Measurements from ENCODE around the gene ZNF277. TPM values are rescaled to one million over a fixed set of nuclear protein-coding genes. Genes with fewer than 3 reads are reported as not detected.

The ZNF277 gene
- total RNA-seq, 3 donors from 2014 or later = 16.8 to 26.9 (median 22.0) TPM

DNA sequence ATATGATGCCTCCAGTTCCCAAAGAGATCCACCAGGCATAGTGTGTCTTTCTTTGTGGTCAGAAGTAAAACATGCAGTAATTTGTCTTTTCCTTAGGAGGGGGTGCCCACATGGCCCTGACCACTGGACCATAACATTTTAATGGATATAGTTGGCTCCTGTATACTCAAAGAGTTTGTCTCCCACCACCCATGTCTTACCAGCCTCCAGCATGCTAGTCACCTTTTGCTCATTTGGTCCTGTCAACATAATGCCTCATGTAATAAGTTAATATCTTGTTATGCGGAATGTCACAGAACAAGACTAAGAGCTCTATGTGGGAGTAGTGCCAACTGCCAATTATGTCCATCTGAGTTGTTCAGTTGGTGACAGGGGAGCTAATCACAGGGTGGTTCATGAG is 160.4 kb downstream of the ZNF277 start:
- H3K9me3 ChIP-seq = no peaks in the 10 kb centered on the region
- no peaks in the 10 kb centered on the region for H3K4me1 ChIP-seq (ENCODE audit: low read depth)
- intact Hi-C loops (cut with DNase I, micrococcal nuclease) = no loop called here
- no peak for DNase-seq
- TF ChIP-seq, protein P1, sequence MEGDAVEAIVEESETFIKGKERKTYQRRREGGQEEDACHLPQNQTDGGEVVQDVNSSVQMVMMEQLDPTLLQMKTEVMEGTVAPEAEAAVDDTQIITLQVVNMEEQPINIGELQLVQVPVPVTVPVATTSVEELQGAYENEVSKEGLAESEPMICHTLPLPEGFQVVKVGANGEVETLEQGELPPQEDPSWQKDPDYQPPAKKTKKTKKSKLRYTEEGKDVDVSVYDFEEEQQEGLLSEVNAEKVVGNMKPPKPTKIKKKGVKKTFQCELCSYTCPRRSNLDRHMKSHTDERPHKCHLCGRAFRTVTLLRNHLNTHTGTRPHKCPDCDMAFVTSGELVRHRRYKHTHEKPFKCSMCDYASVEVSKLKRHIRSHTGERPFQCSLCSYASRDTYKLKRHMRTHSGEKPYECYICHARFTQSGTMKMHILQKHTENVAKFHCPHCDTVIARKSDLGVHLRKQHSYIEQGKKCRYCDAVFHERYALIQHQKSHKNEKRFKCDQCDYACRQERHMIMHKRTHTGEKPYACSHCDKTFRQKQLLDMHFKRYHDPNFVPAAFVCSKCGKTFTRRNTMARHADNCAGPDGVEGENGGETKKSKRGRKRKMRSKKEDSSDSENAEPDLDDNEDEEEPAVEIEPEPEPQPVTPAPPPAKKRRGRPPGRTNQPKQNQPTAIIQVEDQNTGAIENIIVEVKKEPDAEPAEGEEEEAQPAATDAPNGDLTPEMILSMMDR (IDR thresholded peaks at IDR 0.05) = no peak
- ATAC-seq = no peak
- no peaks in the 10 kb centered on the region for H3K36me3 ChIP-seq (ENCODE audit: low read depth)
- H3K4me3 ChIP-seq = no peak overlapping the region

- TF ChIP-seq, protein P1 (IDR thresholded peaks at IDR 0.05) = no peak
- peak; percentile 42 for ATAC-seq
These were observed 163.9 kb downstream of the ZNF277 start for GRCh38 chr7:112370436-112370835.

GRCh38 chr7:112371701-112372100 is 165.2 kb downstream of the ZNF277 start:
- Histone ChIP-seq H3K9me3 (no peaks in the 10 kb centered on the region), H3K4me3 (no peak overlapping the region), H3K36me3 (ENCODE audit: low read depth) (no peaks in the 10 kb centered on the region), H3K4me1 (ENCODE audit: low read depth) (no peaks in the 10 kb centered on the region)
- no peak for DNase-seq
- intact Hi-C loops (cut with DNase I, micrococcal nuclease) = no loop called here
- TF ChIP-seq, protein P1 (IDR thresholded peaks at IDR 0.05) = no peak
- ATAC-seq = no peak

More at GRCh38 chr7:112370436-112370835, 163.9 kb downstream of the ZNF277 start:
- Histone ChIP-seq H3K4me3 (no peak overlapping the region), H3K36me3 (ENCODE audit: low read depth) (no peaks in the 10 kb centered on the region), H3K9me3 (no peaks in the 10 kb centered on the region), H3K4me1 (ENCODE audit: low read depth) (no peaks in the 10 kb centered on the region)
- peak in 1 of 3 donors; percentile 57 for DNase-seq
- intact Hi-C loops (cut with DNase I, micrococcal nuclease) = no loop called here

DNA sequence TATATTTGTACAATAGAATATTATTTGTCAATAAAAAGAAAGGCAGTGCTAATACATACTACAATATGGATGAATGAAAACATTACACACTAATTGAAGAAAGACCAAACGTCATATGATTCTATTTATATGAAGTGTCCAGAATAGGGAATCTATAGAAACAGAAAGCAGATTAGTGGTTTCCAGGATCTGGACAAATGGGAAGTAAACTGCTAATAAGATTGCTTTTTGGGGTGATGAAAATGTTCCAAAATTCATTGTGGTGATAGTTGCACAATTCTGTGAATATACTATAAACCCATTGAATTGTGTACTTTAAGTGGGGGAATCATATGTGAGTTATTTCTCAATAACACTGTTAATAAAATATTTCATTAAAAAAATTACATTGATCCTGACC is 165.6 kb downstream of the ZNF277 start:
- H3K4me3 ChIP-seq = no peak overlapping the region
- ATAC-seq (no peak), DNase-seq (no peak)
- TF ChIP-seq, protein P1 (IDR thresholded peaks at IDR 0.05) = no peak
- intact Hi-C loops (cut with DNase I, micrococcal nuclease) = no loop called here
- H3K9me3 ChIP-seq = no peaks in the 10 kb centered on the region
- no peaks in the 10 kb centered on the region for H3K36me3 ChIP-seq (ENCODE audit: low read depth)
- H3K4me1 ChIP-seq (ENCODE audit: low read depth) = no peaks in the 10 kb centered on the region

GRCh38 chr7:112377593-112377992 is 171.1 kb downstream of the ZNF277 start:
- TF ChIP-seq, protein P1 (IDR thresholded peaks at IDR 0.05) = no peak
- DNase-seq (no peak), ATAC-seq (no peak)
- Histone ChIP-seq H3K4me3 (no peak overlapping the region), H3K9me3 (no peaks in the 10 kb centered on the region), H3K36me3 (ENCODE audit: low read depth) (no peaks in the 10 kb centered on the region), H3K4me1 (ENCODE audit: low read depth) (no peaks in the 10 kb centered on the region)
- intact Hi-C loops (cut with DNase I, micrococcal nuclease) = no loop called here

All from mucosa of descending colon (tissue), 3 donors.